Endodermal cell (in vitro differentiated cells): ENCODE results near the gene CDC42SE2. TPM values are rescaled to one million over a fixed set of nuclear protein-coding genes. Genes with fewer than 3 reads are reported as not detected.

Experiments
- DNase-seq: peaks from one replicate; pipeline ENCODE4 v3.0.0-alpha.2; 2017
- H3K27ac ChIP-seq: 2 replicates; pipeline ENCODE4 v1.5.1; 2013; ENCODE audit warnings: mild to moderate bottlenecking, low read depth, low read length, moderate library complexity
- H3K27me3 ChIP-seq: 2 replicates; pipeline ENCODE4 v1.6.1; 2013; ENCODE audit warnings: mild to moderate bottlenecking, low read length, moderate library complexity; ENCODE audit not compliant: insufficient read depth, control insufficient read depth, poor library complexity, severe bottlenecking
- H3K36me3 ChIP-seq: 2 replicates; pipeline ENCODE4 v1.7.0; 2013; ENCODE audit warnings: mild to moderate bottlenecking, low read length, moderate library complexity; ENCODE audit not compliant: control insufficient read depth, insufficient read depth
- H3K4me1 ChIP-seq: one replicate; pipeline ENCODE4 v1.7.0; 2013; ENCODE audit warnings: low read length; ENCODE audit not compliant: control insufficient read depth, insufficient read depth
- H3K4me3 ChIP-seq: 2 replicates; pipeline ENCODE4 v1.5.1; 2013; ENCODE audit warnings: mild to moderate bottlenecking, low read length, moderate library complexity
- H3K9ac ChIP-seq: 2 replicates; pipeline ENCODE4 v1.6.1; 2013; ENCODE audit warnings: mild to moderate bottlenecking, low read length, moderate library complexity; ENCODE audit not compliant: poor library complexity, severe bottlenecking; ENCODE audit errors: extremely low read depth
- H3K9me3 ChIP-seq: 2 replicates; pipeline ENCODE4 v1.6.1; 2013; ENCODE audit warnings: mild to moderate bottlenecking, low read length, moderate library complexity; ENCODE audit not compliant: control insufficient read depth
- H3K27ac Mint-ChIP-seq: 2 replicates; pipeline ENCODE4 v1.8.0; 2020; ENCODE audit warnings: mixed read lengths
- H3K27me3 Mint-ChIP-seq: 2 replicates; pipeline ENCODE4 v1.8.0; 2021; ENCODE audit warnings: mild to moderate bottlenecking, mixed read lengths; ENCODE audit not compliant: insufficient read depth
- H3K36me3 Mint-ChIP-seq: 2 replicates; pipeline ENCODE4 v1.8.0; 2020; ENCODE audit warnings: low read depth, mixed read lengths
- H3K4me1 Mint-ChIP-seq: 2 replicates; pipeline ENCODE4 v1.8.0; 2020; ENCODE audit warnings: mixed read lengths
- H3K4me3 Mint-ChIP-seq: 2 replicates; pipeline ENCODE4 v1.8.0; 2020; ENCODE audit warnings: mild to moderate bottlenecking, moderate library complexity, mixed read lengths
- H3K9me3 Mint-ChIP-seq: 2 replicates; pipeline ENCODE4 v1.8.0; 2020; ENCODE audit warnings: mild to moderate bottlenecking, mixed read lengths
- CTCF ChIP-seq: fragments of 200-600 bp; sonication (generic); conservative IDR thresholded peaks from 2 replicates; pipeline ENCODE4 v1.5.0; 2021; ENCODE audit warnings: antibody characterized with exemption, mild to moderate bottlenecking
- WGBS, 2 experiments: methylation state at CpG; one replicate each; pipeline versions ENCODE4 v1.1.5 to v1.1.7; 2013; ENCODE audit warnings: missing lambda C conversion rate in 2 of 2, mixed read lengths in 1 of 2; ENCODE audit not compliant: insufficient coverage in 1 of 2, insufficient read length in 1 of 2; 5-methylcytosine and 5-hydroxymethylcytosine counted together
- total RNA-seq, 2 donors: library from RNA; stranded (reverse); fragmentation: NEBNext Ultra II Directional in 1 of 2; extraction: Animal tissue kit (Norgen Biotek cat#: 25700) in 1 of 2; gene quantifications; 2 replicates in 1 of 2; 3 replicates in 1 of 2; pipeline ENCODE4 v1.2.1, GENCODE V29; 2021

CDC42SE2 gene
- total RNA-seq, 2 donors from 2014 or later: 28.6 to 36.4 TPM

- Histone ChIP-seq H3K27me3 (no peaks in the 10 kb centered on the region), H3K27ac (no peak overlapping the region), H3K4me1 (no peaks in the 10 kb centered on the region), H3K9me3 (no peaks in the 10 kb centered on the region), H3K9ac (no peak overlapping the region), H3K4me3 (no peak overlapping the region), H3K36me3 (no peaks in the 10 kb centered on the region)
- H3K4me1 Mint-ChIP-seq: no peaks in the 10 kb centered on the region
- WGBS, 2 experiments: 88% methylated on average over 1 of the region's 1 CpG; no CpG with 5 or more reads in 1 of the 2 experiments
- no peaks in the 10 kb centered on the region for H3K36me3 Mint-ChIP-seq
- no peak overlapping the region for H3K27ac Mint-ChIP-seq
- DNase-seq: no peak
- no peak for TF ChIP-seq CTCF
- no peak overlapping the region for H3K4me3 Mint-ChIP-seq
- H3K27me3 Mint-ChIP-seq: no peaks in the 10 kb centered on the region
- H3K9me3 Mint-ChIP-seq: no peaks in the 10 kb centered on the region
Measured at GRCh38 chr5:131239686-131240085, 24.2 kb upstream of the CDC42SE2 start.

- no peak overlapping the region for H3K4me3 Mint-ChIP-seq
- H3K36me3 Mint-ChIP-seq: no peaks in the 10 kb centered on the region
- no peaks in the 10 kb centered on the region for H3K4me1 Mint-ChIP-seq
- no peak overlapping the region for H3K27ac Mint-ChIP-seq
- no peak for TF ChIP-seq CTCF
- H3K9ac ChIP-seq: no peak overlapping the region
- H3K4me3 ChIP-seq: no peak overlapping the region
- no peaks in the 10 kb centered on the region for H3K4me1 ChIP-seq
- no peak for DNase-seq
- no peak overlapping the region for H3K27ac ChIP-seq
- H3K27me3 ChIP-seq: no peaks in the 10 kb centered on the region
- no peaks in the 10 kb centered on the region for H3K9me3 ChIP-seq
- H3K36me3 ChIP-seq: no peaks in the 10 kb centered on the region
- peaks cover 7% of the 10 kb centered on the region for H3K9me3 Mint-ChIP-seq
- H3K27me3 Mint-ChIP-seq: no peaks in the 10 kb centered on the region
Measured at GRCh38 chr5:131242728-131243255, 21.1 kb upstream of the CDC42SE2 start.

DNA sequence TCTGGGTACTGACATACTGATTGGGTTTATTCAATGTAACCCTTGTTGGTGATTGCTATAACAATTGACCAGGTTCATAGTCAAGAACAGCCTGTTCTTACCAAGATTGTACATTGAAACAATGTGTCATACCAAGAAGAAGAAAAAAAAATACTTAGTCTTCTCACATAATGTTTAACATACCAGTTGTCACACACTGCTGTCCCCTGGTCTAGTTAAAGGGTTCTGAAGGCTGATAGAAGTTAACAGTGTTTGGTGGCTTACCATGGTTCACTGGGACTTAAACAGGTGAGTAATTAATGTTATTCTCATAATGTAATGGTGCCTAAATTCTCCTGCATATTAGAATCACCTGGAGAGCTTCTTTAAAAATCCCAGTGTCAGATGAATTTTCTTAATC, 18.5 kb upstream of the CDC42SE2 start:
- H3K9ac ChIP-seq: no peak overlapping the region
- no peaks in the 10 kb centered on the region for H3K36me3 ChIP-seq
- no peaks in the 10 kb centered on the region for H3K27me3 ChIP-seq
- H3K4me1 Mint-ChIP-seq: no peaks in the 10 kb centered on the region
- no peaks in the 10 kb centered on the region for H3K9me3 ChIP-seq
- TF ChIP-seq CTCF: no peak
- H3K4me1 ChIP-seq: no peaks in the 10 kb centered on the region
- H3K36me3 Mint-ChIP-seq: no peaks in the 10 kb centered on the region
- peaks cover 7% of the 10 kb centered on the region for H3K9me3 Mint-ChIP-seq
- no peak for DNase-seq
- no peaks in the 10 kb centered on the region for H3K27me3 Mint-ChIP-seq
- H3K27ac Mint-ChIP-seq: no peak overlapping the region
- no peak overlapping the region for H3K4me3 ChIP-seq
- H3K4me3 Mint-ChIP-seq: no peak overlapping the region
- no peak overlapping the region for H3K27ac ChIP-seq
